ENCODE data around the gene ZNF367.

ZNF367 gene

GRCh38 chr9:96395964-96396363 lies 22.2 kb downstream of the ZNF367 start:
- H3K36me3 ChIP-seq (ENCODE audit: low read depth): peaks cover 79% of the 10 kb centered on the region
- no peaks in the 10 kb centered on the region for H3K27me3 ChIP-seq (ENCODE audit: insufficient read depth, poor library complexity, severe bottlenecking)
- H3K9me3 ChIP-seq (ENCODE audit: severe bottlenecking): peaks cover 6% of the 10 kb centered on the region
- H3K4me3 ChIP-seq (ENCODE audit: severe bottlenecking): no peak overlapping the region
- no peak overlapping the region for H3K27ac ChIP-seq (ENCODE audit: poor library complexity, severe bottlenecking)
- ATAC-seq (ENCODE audit: low read depth): no peak
- no peaks in the 10 kb centered on the region for H3K4me1 ChIP-seq (ENCODE audit: insufficient read depth, poor library complexity, severe bottlenecking)
- TF ChIP-seq CTCF (IDR thresholded peaks at IDR 0.05; ENCODE audit: poor library complexity, severe bottlenecking): no peak
- DNase-seq (ENCODE audit: low spot score): no peak

GRCh38 chr9:96394832-96395496 lies 23.2 kb downstream of the ZNF367 start:
- no peak for TF ChIP-seq CTCF (IDR thresholded peaks at IDR 0.05; ENCODE audit: poor library complexity, severe bottlenecking)
- H3K9me3 ChIP-seq (ENCODE audit: severe bottlenecking): no peaks in the 10 kb centered on the region
- no peak overlapping the region for H3K27ac ChIP-seq (ENCODE audit: poor library complexity, severe bottlenecking)
- H3K4me1 ChIP-seq (ENCODE audit: insufficient read depth, poor library complexity, severe bottlenecking): no peaks in the 10 kb centered on the region
- H3K27me3 ChIP-seq (ENCODE audit: insufficient read depth, poor library complexity, severe bottlenecking): no peaks in the 10 kb centered on the region
- peaks cover 82% of the 10 kb centered on the region for H3K36me3 ChIP-seq (ENCODE audit: low read depth)
- DNase-seq (ENCODE audit: low spot score): no peak
- no peak for ATAC-seq (ENCODE audit: low read depth)
- no peak overlapping the region for H3K4me3 ChIP-seq (ENCODE audit: severe bottlenecking)

DNA sequence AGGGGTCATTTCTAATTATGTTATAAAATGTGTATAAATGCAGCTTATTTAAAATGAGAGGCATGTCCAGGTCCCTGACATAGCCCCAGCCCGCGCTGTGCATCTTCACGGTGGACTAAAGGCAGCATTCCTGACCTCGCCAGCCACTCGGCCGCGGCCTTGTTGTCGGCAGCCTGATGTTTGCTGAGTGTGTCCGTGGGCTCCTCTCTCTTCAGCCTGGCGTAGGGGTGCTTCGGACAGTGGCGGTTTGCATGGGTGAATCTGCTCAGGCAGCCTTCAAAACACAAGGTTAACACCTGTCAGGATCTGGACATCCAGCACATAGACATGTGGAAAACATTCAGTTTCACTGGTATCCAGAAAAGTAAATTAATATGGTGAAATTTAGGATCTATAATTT lies 25.9 kb downstream of the ZNF367 start:
- Histone ChIP-seq H3K9me3 (ENCODE audit: severe bottlenecking) (no peaks in the 10 kb centered on the region), H3K27me3 (ENCODE audit: insufficient read depth, poor library complexity, severe bottlenecking) (no peaks in the 10 kb centered on the region), H3K27ac (ENCODE audit: poor library complexity, severe bottlenecking) (no peak overlapping the region), H3K4me1 (ENCODE audit: insufficient read depth, poor library complexity, severe bottlenecking) (no peaks in the 10 kb centered on the region), H3K36me3 (ENCODE audit: low read depth) (peaks cover 92% of the 10 kb centered on the region), H3K4me3 (ENCODE audit: severe bottlenecking) (no peak overlapping the region)
- ATAC-seq (ENCODE audit: low read depth) (no peak), DNase-seq (ENCODE audit: low spot score) (no peak)
- TF ChIP-seq CTCF (IDR thresholded peaks at IDR 0.05; ENCODE audit: poor library complexity, severe bottlenecking): no peak

GRCh38 chr9:96391021-96391765 lies 27.0 kb downstream of the ZNF367 start:
- Histone ChIP-seq H3K4me1 (ENCODE audit: insufficient read depth, poor library complexity, severe bottlenecking) (no peaks in the 10 kb centered on the region), H3K4me3 (ENCODE audit: severe bottlenecking) (no peak overlapping the region), H3K27ac (ENCODE audit: poor library complexity, severe bottlenecking) (no peak overlapping the region), H3K36me3 (ENCODE audit: low read depth) (peaks cover 92% of the 10 kb centered on the region), H3K27me3 (ENCODE audit: insufficient read depth, poor library complexity, severe bottlenecking) (no peaks in the 10 kb centered on the region), H3K9me3 (ENCODE audit: severe bottlenecking) (no peaks in the 10 kb centered on the region)
- TF ChIP-seq CTCF (IDR thresholded peaks at IDR 0.05; ENCODE audit: poor library complexity, severe bottlenecking): no peak
- DNase-seq (ENCODE audit: low spot score) (no peak), ATAC-seq (ENCODE audit: low read depth) (no peak)

DNA sequence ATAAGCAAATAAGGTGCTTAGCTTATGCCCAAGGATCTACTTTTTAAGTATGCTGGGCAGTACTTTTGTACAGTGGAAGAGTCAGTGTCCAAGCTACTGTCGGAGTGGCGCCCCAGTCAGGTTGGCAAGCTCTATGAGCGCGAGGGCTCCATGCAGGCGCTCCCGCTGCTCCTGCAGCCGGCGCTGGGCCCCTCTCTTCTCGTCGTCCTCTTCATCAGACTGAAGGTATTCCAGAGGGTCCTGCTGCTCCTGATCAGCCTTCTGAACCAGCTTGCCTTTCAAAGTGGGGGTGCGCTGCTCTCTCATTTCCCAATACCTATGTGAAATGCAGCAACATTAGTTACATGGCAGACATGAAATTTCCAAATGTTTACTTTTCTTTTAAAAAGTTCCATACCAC lies 30.0 kb downstream of the ZNF367 start:
- H3K27ac ChIP-seq (ENCODE audit: poor library complexity, severe bottlenecking): no peak overlapping the region
- no peaks in the 10 kb centered on the region for H3K9me3 ChIP-seq (ENCODE audit: severe bottlenecking)
- ATAC-seq (ENCODE audit: low read depth) (no peak), DNase-seq (ENCODE audit: low spot score) (no peak)
- TF ChIP-seq CTCF (IDR thresholded peaks at IDR 0.05; ENCODE audit: poor library complexity, severe bottlenecking): no peak
- peaks cover 77% of the 10 kb centered on the region for H3K36me3 ChIP-seq (ENCODE audit: low read depth)
- H3K4me1 ChIP-seq (ENCODE audit: insufficient read depth, poor library complexity, severe bottlenecking): peaks cover 3% of the 10 kb centered on the region
- no peaks in the 10 kb centered on the region for H3K27me3 ChIP-seq (ENCODE audit: insufficient read depth, poor library complexity, severe bottlenecking)
- no peak overlapping the region for H3K4me3 ChIP-seq (ENCODE audit: severe bottlenecking)

All from RWPE2 (cell line).